Thyroid gland (tissue), 4 donors: ENCODE results near the gene SLCO6A1. TPM values are rescaled to one million over a fixed set of nuclear protein-coding genes. Genes with fewer than 3 reads are reported as not detected.
A peak's percentile ranks its signal among the peaks of the same experiment; 100 is the strongest.

Source experiments
- DNase-seq, 2 donors: peaks; one replicate each; pipeline ENCODE4 v3.0.0-alpha.2; 2019
- H3K27ac ChIP-seq, 3 donors: fragments of 200-600 bp; sonication (generic); 1 replicate in 2 of 3; 2 replicates in 1 of 3; pipeline ENCODE4 v1.5.1; 2016 to 2019; ENCODE audit warnings: mild to moderate bottlenecking in 1 of 3, moderate library complexity in 1 of 3
- H3K27me3 ChIP-seq: fragments of 200-600 bp; sonication (generic); one replicate; pipeline ENCODE4 v1.5.1; 2019
- H3K36me3 ChIP-seq, 2 donors: fragments of 200-600 bp; sonication (generic); one replicate each; pipeline ENCODE4 v1.5.1; 2016 to 2019
- H3K4me1 ChIP-seq, 2 donors: fragments of 200-600 bp; sonication (generic); one replicate each; pipeline ENCODE4 v1.5.1; 2017 to 2019
- H3K4me3 ChIP-seq, 3 donors: fragments of 200-600 bp; sonication (generic); replicated peaks in 1 of 3; 1 replicate in 2 of 3; 2 replicates in 1 of 3; pipeline ENCODE4 v1.5.1; 2016; ENCODE audit warnings: mild to moderate bottlenecking in 1 of 3
- H3K9me3 ChIP-seq: fragments of 200-600 bp; sonication (generic); one replicate; pipeline ENCODE4 v1.5.1; 2017
- POLR2A ChIP-seq, 2 donors: fragments of 450-650 bp; IDR thresholded peaks; one replicate each; pipeline ENCODE4 v1.6.1; 2017; ENCODE audit warnings: antibody characterized with exemption in 2 of 2, mild to moderate bottlenecking in 2 of 2, moderate library complexity in 1 of 2
- WGBS, 2 donors: methylation state at CpG; one replicate each; pipeline ENCODE4 v1.1.5; 2017; 5-methylcytosine and 5-hydroxymethylcytosine counted together
- intact Hi-C: fragments of 100-400 bp; cut with DNase I; formaldehyde crosslinking; loops from one replicate; pipeline ENCODE4 v1.15.1; 2023
- total RNA-seq, 4 donors: library from RNA; depleted of rRNA; stranded (reverse); fragments of >200 nt; gene quantifications; one replicate each; pipeline ENCODE4 v1.2.3, GENCODE V29; 2016
- TF ChIP-seq, protein P1 (sequence below), 6 experiments: fragments of 200-600 bp in 3 of 6; fragments of 450-650 bp in 3 of 6; sonication (generic) in 3 of 6; IDR thresholded peaks; one replicate each; pipeline ENCODE4 v1.5.1; 2016 to 2019; ENCODE audit warnings: antibody characterized with exemption in 6 of 6, mild to moderate bottlenecking in 2 of 6, inconsistent platforms in 1 of 6, moderate library complexity in 1 of 6

The SLCO6A1 gene
- total RNA-seq, 4 donors from 2014 or later, result not detected

DNA sequence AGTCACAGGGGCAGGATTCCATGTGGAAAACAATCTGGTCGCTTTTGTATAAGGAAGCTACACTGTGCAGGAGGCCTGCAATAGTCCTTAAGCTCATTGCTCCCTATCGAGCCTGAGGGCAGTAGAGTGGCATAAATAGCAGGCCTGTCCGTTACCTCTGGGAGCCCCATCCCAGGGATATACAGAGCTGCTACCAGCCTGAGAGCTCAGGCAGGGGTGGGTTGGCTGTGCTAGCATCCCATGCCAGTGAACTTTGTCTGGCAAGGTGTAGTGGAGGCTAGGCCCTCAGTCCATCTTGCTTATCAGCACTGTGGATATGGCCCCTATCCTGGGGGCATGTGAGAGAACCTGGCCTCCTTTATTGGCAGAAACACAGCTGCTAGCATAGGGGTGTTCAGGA lies 47.7 kb downstream of the SLCO6A1 start:
- no peaks in the 10 kb centered on the region for H3K9me3 ChIP-seq
- H3K27me3 ChIP-seq, result no peaks in the 10 kb centered on the region
- DNase-seq, result no peak
- WGBS, 2 donors, result 92% methylated on average over 3 of the region's 3 CpGs; no CpG with 5 or more reads in 1 of the 2 donors
- no peak overlapping the region for H3K4me3 ChIP-seq
- H3K4me1 ChIP-seq, result no peaks in the 10 kb centered on the region
- H3K36me3 ChIP-seq, result no peaks in the 10 kb centered on the region
- TF ChIP-seq POLR2A (IDR thresholded peaks at IDR 0.05), result no peak
- TF ChIP-seq, protein P1, sequence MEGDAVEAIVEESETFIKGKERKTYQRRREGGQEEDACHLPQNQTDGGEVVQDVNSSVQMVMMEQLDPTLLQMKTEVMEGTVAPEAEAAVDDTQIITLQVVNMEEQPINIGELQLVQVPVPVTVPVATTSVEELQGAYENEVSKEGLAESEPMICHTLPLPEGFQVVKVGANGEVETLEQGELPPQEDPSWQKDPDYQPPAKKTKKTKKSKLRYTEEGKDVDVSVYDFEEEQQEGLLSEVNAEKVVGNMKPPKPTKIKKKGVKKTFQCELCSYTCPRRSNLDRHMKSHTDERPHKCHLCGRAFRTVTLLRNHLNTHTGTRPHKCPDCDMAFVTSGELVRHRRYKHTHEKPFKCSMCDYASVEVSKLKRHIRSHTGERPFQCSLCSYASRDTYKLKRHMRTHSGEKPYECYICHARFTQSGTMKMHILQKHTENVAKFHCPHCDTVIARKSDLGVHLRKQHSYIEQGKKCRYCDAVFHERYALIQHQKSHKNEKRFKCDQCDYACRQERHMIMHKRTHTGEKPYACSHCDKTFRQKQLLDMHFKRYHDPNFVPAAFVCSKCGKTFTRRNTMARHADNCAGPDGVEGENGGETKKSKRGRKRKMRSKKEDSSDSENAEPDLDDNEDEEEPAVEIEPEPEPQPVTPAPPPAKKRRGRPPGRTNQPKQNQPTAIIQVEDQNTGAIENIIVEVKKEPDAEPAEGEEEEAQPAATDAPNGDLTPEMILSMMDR (IDR thresholded peaks at IDR 0.05), result no peak
- H3K27ac ChIP-seq, result no peak overlapping the region
- intact Hi-C loops, result no loop called here

DNA sequence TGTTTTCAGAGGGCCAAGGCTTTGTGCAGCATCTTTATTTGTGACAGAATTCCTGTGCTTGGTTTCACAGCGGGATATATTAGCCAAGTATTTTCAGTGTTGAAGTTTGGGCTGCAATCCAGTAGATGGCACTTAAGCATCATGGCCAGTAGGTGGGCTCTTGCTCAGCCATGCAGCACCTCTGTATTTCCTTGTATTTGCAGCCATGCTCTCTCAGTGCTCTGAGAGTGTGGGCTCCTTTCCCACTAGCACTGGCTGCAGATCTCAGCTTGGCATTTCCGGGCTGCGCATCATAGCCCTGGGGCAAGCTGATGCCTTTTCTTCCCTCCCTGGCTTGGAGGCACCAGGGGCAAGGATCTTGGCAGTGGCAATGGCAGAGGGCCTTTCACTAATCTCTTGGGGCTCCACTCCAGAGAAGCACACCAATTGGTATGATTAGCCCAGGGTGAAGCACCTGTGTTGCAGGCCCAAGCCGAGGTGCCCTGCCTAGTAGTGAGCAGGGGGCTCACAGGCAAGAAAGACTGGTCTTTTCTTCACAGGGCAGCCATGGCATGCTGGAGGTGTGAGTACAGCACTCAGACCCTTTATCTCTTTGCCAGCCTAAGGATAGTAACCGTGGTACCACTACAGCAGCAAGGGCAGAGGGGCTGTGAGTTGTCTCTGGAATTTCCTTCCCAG lies 48.3 kb downstream of the SLCO6A1 start:
- Histone ChIP-seq H3K27me3 (no peaks in the 10 kb centered on the region), H3K36me3 (no peaks in the 10 kb centered on the region), H3K9me3 (no peaks in the 10 kb centered on the region), H3K4me3 (no peak overlapping the region), H3K27ac (no peak overlapping the region), H3K4me1 (no peaks in the 10 kb centered on the region)
- no peak for DNase-seq
- no peak for TF ChIP-seq POLR2A (IDR thresholded peaks at IDR 0.05)
- TF ChIP-seq, protein P1 (IDR thresholded peaks at IDR 0.05), result no peak
- intact Hi-C loops, result no loop called here
- 79 to 83% methylated on average over 4 to 5 of the region's 5 CpGs for WGBS, 2 donors

DNA sequence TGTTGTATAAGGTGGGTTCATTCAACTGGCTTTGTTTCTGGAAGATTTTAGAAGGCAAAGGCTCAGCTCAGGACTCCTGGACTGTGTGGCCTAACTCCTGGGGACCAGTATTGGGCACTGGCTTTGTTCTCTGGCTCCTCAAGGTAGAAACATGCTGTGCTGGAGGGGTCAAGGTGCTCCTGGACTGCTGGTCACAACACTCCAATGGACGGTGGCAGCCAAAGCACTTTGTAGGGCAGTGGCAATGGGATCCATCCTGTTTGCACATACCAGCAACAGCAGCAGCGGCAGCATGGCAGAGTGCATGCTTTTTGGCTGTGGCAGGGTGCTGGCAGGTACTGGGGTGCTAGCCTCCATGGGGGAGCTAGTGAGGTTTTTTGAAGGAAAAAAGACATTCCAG lies 65.3 kb downstream of the SLCO6A1 start:
- no peaks in the 10 kb centered on the region for H3K4me1 ChIP-seq
- no peaks in the 10 kb centered on the region for H3K27me3 ChIP-seq
- H3K9me3 ChIP-seq, result no peaks in the 10 kb centered on the region
- H3K36me3 ChIP-seq, result no peaks in the 10 kb centered on the region
- intact Hi-C loops, result no loop called here
- no peak for TF ChIP-seq POLR2A (IDR thresholded peaks at IDR 0.05)
- TF ChIP-seq, protein P1 (IDR thresholded peaks at IDR 0.05), result no peak
- WGBS, 2 donors, result 50 to 77% methylated on average over 2 of the region's 2 CpGs
- H3K4me3 ChIP-seq, result no peak overlapping the region
- no peak overlapping the region for H3K27ac ChIP-seq
- no peak for DNase-seq

DNA sequence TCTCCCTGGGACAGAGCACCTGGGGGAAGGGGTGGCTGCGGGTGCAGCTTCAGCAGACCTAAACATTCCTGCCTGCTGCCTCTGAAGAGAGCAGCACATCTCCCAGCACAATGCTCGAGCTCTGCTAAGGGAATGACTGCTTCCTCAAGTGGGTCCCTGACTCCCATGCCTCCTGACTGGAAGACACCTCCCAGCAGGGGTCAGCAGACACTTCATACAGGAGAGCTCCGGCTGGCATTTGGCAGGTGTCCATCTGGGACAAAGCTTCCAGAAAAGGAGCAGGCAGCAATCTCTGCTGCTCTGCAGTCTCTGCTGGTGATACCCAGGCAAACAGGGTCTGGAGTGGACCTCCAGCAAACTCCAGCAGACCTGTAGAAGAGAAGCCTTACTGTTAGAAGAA lies 77.2 kb downstream of the SLCO6A1 start:
- no peaks in the 10 kb centered on the region for H3K27me3 ChIP-seq
- TF ChIP-seq, protein P1 (IDR thresholded peaks at IDR 0.05), result peak in 2 of 6 experiments; percentile 9 to 22
- TF ChIP-seq POLR2A (IDR thresholded peaks at IDR 0.05), result no peak
- H3K4me1 ChIP-seq, result no peaks in the 10 kb centered on the region
- intact Hi-C loops, result no loop called here
- DNase-seq, result peak; percentile 74 to 80
- H3K9me3 ChIP-seq, result no peaks in the 10 kb centered on the region
- no peak overlapping the region for H3K4me3 ChIP-seq
- WGBS, 2 donors, result 18 to 36% methylated on average over 3 of the region's 3 CpGs
- no peak overlapping the region for H3K27ac ChIP-seq
- H3K36me3 ChIP-seq, result no peaks in the 10 kb centered on the region

DNA sequence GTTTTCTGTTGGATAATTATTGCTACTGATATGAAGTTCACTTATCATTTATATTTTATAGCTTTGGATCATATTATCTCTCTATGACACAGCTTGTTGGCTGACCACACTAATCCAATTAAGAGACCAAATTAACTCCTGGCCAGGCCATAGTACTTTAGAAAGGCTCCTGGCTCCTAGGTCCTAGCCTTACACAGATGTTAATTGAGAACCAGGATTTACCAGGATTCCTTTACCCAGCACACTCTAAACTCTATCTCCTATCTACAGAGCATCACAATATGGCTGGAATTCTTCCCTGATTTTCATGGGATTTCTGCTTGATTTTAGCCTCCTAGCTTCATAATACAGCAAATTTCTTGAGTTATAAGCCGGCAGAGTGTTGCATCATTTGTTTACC lies 80.3 kb downstream of the SLCO6A1 start:
- 92 to 94% methylated on average over 1 of the region's 1 CpG for WGBS, 2 donors

More for the DNA sequence above, 80.3 kb downstream of the SLCO6A1 start:
- Histone ChIP-seq H3K9me3 (no peaks in the 10 kb centered on the region), H3K4me1 (no peaks in the 10 kb centered on the region), H3K27ac (no peak overlapping the region), H3K27me3 (no peaks in the 10 kb centered on the region), H3K36me3 (no peaks in the 10 kb centered on the region), H3K4me3 (no peak overlapping the region)
- no peak for DNase-seq
- TF ChIP-seq, protein P1 (IDR thresholded peaks at IDR 0.05), result no peak
- no peak for TF ChIP-seq POLR2A (IDR thresholded peaks at IDR 0.05)
- intact Hi-C loops, result no loop called here
